GM19395 (cell line): Measurements from ENCODE around the gene AKT2.

Experiments used
- ATAC-seq: cut with Tn5 transposase; IDR thresholded peaks from one replicate; pipeline ENCODE4 v1.9.1; 2021; ENCODE audit warnings: mild to moderate bottlenecking, moderate library complexity; ENCODE audit not compliant: unreplicated experiment

AKT2 gene

DNA sequence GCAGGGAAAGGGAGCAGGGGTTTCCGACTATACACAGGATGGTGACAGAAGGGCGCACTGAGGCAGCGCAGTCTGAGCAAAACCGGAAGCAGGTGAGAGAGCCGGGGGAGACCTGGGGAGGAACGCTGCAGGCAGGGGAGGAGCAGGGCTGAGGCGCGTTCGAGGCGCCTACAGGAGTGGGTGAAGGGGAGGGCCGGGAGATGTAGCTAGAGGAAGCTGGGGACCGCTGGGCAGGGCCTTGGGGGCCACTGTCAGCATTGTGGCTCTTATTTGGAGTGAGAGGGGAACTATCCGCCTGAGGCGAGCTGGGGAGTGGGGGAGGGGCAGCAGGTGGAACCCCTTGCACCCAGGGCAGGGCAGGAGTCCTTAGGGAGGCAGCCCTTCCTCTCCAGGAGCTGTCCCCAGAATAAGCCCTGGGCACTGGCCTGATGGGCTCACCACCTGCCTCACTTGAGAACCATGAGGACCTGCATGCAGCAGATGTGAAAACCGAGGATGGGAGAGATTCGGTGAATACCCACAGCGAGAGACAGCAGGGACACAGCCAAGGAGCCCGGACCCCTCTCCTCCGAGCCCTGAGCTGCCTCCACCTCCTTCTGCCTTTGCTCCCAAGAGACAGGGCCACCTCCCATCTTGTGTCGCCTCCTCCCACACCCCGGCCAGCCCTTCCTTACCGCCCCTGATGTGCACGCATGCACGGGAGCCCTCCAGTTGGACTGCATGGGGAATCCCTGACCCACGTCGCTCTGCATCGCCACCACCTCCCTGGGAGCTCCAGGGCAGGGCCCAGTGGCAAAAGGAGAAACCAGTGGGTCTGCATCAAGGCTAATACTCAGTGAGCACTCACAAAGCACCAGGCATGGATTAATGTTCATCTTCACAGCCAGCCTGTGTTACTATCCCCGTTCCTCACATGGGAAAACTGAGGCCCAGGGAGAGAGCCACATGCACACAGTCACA is 10.3 kb downstream of the AKT2 start:
- ATAC-seq, result no peak

GRCh38 chr19:40273469-40274360 is 11.4 kb downstream of the AKT2 start:
- ATAC-seq, result no peak

DNA sequence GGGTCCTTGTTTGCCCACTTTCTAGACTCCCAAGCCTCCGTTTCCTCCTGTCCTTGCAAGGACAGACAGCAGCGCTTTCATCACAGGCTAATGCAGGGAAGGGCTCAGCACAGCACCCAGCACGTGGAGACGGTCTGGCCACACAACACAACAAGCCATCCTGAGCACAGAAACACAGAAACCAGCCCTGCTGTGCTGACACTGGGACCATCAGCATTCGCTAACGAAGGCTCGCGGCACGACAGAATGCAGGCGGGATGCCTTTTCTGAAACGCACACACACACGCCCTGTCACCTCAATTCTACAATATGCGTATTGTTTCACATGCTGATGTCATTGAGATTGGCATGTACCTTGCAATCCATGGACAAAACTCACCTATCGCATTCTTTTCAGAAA is 12.9 kb downstream of the AKT2 start:
- ATAC-seq, result no peak

DNA sequence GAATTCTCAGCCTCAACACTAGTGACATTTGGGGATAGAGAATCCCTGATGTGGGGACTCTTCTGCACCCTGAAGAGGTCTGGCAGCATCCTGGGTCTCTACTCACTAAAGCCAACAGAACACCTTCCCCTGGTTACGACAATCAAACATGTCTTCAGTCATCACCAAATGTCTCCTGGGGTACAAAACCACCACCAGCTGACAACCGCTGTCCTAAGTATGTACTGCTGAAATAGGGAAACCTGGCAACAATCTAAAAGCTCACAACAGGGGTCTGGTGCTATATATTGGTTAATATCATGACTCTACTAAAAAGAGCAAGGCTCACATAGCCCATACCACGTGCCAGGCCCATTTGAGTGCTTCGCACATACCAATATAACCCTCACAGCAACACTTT is 13.4 kb downstream of the AKT2 start:
- ATAC-seq, result no peak

GRCh38 chr19:40270362-40271089 is 14.6 kb downstream of the AKT2 start:
- no peak for ATAC-seq

GRCh38 chr19:40269216-40269940 is 15.8 kb downstream of the AKT2 start:
- no peak for ATAC-seq

DNA sequence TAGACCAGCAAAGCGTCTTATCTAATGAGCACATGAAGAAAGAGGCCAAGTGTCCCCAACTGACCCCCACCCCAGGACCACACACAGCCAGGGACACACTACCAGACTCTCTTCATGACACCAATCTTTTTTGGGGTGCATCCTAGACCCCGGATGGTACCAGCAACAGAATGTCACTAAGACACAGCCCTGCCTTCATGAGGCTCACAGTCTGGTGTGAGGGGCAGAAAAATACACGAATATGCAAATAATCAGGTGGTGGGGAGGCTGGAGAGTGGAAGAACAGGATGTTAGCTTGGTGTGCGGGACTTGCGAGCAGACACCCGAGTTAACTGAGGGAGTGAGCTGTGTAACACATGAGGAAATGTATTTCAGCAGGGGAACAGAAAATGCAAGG is 17.5 kb downstream of the AKT2 start:
- ATAC-seq, result no peak

GRCh38 chr19:40266912-40267600 is 18.1 kb downstream of the AKT2 start:
- ATAC-seq, result no peak

DNA sequence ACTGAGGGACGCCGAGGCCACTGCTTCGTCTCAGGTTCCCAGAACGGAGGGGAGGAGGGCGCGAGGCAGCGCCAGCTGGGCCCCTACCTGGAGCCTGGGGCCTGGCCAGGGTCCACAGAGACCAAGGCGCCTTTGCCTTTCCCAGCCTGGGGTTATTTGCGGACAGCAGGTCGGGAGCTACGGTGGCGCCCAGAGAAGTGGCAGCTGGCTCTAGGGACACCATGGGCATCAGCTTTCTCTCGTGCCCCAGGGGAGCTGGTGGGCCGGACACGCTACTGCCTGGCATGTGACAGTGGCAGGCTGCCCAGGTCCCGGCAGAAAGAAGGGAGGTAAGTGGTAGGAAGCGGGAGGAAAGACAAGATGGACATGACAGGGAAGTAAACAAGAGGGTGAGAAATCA is 19.0 kb downstream of the AKT2 start:
- no peak for ATAC-seq

- ATAC-seq, result no peak
Observed at GRCh38 chr19:40265763-40266099, 19.4 kb downstream of the AKT2 start.

DNA sequence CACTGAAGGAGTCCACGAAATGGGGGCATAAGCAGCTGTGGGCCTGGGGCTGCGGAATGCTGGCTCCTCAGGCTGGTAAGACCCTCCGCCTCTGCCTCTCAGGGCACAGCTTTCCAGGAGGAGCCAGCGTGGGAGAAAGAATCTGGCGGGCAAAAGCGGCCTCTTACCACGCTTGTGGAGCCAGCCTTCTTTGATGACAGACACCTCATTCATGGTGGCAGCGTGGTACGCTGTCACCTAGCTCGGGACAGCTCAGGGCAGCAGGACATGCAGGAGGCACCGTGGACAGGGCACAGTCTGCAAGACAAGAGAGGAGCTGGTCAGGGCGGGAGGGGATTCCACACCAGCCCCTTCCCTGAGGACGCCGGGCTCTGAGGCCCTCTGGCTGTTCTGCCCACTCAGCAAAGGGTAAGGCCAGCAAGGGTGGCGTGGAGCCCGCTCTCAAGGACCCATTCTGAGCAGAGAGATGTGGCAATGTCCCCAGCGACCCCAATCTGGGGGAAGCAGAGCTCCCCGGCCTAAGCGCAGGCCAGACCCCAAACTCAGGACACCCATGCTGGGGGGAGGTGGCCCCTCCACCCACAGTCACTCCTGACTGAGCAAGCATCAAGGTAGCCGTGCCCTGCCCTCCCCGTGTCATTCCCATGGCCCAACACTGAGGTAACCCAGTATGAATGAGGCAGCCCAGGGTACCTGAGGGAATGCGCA is 19.9 kb downstream of the AKT2 start:
- ATAC-seq, result no peak

GRCh38 chr19:40264314-40265054 is 20.7 kb downstream of the AKT2 start:
- no peak for ATAC-seq

- no peak for ATAC-seq
Observed at GRCh38 chr19:40263440-40264313, 21.5 kb downstream of the AKT2 start.

DNA sequence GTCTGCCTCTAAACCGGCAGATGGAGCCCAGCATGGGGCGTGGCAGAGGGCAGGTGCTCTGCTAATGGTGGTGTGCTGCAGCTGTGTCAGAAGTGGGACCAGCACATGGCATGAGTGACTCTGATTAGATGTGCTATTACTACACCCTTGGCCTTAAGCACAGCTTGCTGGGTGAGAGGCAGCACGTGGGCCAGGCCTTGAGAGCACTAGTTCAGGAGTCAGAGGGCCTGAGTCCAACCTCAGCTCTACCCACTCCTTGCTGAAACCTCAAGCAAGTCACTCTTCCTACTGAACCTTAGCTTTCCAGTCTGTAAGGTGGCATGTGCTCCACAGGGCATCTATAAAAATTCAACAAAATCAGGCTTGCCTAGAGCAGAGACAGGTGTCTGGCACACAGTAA is 22.7 kb downstream of the AKT2 start:
- ATAC-seq, result no peak

- ATAC-seq, result no peak
Observed at GRCh38 chr19:40261631-40262030, 23.5 kb downstream of the AKT2 start.

GRCh38 chr19:40257096-40257517 is 28.0 kb downstream of the AKT2 start:
- ATAC-seq, result no peak

GRCh38 chr19:40256512-40256911 is 28.6 kb downstream of the AKT2 start:
- ATAC-seq, result no peak
